Stimulated activated CD4-positive, alpha-beta T cell treated with anti-CD3 and anti-CD28 coated beads, Interleukin-4, amount 100 ng/mL, for 1 hour (primary cell): Measurements from ENCODE around the gene RAB34.
"Not testable (repeated sequence)": the region's sequence is repeated elsewhere in the genome, so short reads cannot be mapped to it uniquely, and the experiment has no call there.

Experiments
- DNase-seq: peaks from one replicate; pipeline ENCODE4 v3.0.0-alpha.2; 2020

Gene RAB34

DNA sequence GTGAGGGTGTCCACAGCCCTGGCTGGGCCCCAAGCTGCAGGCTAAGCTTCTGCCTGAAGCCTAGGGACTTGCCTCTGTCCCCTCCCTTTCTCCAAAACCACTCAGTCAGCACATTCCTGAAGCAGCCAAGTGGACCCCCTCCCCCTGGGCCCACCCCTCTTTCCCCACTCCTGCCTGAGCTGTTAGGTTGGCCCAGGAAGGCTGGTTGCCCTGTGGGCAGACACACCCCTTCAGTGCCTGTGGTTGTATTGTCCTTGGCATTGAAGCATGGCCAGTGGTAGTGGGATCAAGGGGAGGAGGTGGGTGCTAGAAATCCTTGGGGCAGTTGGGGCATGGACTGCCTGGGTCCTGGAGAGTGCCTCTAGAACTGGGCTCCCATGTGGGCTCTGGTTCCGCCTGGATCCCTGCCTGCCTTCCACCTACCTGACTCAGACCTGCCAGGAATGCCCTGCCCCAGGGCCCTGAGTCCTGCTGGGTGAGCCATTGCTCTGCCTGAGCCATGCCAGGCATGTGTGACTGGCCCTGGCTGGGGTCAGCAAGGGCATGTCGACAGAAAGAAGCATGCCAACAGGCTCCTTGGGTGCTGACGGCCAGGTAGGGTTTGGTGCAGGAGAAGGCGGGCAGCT lies 28.2 kb upstream of the RAB34 start:
- no peak for DNase-seq

DNA sequence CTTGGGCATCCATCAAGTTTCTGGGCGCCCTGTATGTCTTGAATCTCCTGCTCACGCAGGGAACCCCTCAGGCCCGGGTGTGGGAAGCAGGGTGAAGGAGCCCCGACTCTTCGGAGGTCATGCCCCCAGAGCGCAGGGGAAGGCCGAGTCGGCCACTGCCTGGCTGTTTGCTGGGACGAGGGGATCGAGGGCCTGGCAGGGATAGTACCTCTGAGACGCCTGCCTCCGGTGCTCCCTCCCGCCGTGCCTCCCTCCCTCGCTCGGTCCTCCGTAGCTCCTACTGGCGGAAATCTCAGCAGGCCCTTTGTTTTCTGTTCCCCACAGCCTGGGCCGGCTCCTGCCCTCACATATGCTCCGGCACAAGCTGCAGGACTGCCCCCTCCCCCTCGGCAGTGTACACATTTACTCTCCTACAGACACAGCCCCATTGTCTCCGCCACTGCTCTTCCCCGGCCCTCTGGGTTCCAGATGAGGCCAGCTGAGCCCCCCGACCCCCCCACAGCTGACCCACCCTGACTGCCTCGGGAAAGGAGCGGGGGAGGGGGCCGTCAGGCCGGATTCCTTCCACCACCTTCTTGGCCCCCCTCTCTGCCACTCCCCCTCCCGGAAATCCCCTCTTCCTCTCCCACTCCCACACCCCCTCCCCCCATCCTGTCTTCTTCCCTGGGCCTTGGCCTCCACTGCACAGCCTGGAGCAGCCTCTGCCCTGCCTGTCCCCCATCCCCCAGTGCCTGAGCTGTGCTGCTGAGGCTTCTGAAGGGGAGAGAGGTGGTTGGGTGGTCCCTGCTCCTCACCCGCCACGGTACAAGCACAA lies 27.5 kb upstream of the RAB34 start:
- DNase-seq = peak; percentile 38

DNA sequence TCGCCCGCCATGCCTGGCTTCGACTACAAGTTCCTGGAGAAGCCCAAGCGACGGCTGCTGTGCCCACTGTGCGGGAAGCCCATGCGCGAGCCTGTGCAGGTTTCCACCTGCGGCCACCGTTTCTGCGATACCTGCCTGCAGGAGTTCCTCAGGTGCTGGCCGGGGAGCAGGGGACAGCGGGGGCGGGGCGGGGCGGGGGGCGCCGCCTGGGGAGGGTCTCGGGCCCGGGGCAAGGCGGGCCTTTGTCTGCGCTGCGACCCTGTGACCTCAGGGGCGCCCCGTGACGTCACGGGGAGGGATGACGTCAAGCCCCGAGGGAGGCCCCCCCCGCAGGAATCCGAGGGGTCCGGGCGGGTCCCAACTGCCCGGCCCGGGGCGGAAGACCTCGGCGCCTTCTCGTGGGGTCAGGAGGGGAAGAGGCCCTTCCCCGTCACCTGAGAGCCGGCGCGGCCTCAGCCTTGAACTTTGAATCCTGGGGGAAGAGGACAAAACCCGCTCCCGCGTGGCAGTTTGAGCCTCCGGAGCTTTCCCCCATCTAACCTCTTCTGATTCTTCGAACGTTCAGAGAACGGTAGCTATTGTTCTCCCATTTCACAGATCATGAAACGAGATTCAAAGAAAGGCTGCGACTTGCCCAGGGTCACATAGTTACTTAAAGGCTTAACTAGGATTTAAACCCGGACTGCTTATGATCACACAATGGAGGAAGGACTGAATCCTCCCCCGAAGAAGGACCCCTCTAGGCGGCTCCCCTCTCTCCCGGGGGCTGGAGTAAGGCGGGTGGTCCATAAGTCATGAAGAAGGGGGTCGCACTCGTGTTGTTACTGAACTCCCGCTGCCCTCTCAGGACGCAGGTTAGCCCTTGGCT lies 26.7 kb upstream of the RAB34 start:
- peak; percentile 77 for DNase-seq

DNA sequence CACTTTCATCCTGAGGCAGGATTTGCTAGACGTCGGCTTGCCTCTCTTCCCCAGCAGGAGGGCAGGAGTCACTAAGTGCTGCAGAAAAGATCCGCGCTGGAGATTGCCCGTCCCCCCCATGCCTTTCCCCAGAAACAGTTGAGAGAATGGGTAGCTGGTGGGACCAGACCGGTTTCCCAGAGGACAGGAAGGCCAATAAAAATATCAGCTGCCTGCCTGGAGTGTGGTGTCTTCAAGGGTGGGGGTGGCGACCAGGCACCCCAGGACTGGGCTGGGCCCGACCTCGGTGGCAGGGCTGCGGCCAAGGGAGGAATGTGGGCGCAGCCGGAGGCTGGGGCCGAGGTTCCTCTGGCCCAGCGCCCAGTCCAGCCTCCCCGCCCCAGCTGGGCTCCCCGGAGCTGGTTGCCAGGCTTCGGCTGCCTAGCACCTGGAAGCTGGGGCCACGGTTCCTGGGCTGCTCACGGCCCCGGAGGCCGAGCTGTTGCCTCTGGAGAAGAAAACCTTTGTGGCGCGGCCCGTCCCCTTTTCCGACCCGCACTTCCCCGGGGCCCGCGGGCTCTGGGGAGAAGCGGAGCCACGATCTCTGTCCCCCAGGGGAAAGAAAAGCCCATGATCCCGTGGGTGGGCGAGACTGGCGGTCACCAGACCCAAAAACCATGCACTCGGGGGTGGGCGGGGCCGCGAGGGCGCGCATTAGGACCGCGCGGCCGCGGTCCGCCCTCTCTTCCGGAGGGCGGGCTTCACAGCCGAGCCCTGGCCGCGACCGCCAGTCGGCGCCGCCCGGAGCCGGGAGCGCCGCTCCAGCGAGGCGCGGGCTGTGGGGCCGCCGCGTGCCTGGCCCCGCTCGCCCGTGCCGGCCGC lies 25.8 kb upstream of the RAB34 start, which contains the start of gene TRAF4:
Gene TRAF4, plus strand, starts transcription at position 769 of the 861 bp plus-strand sequence. CDS start 102 bp downstream, outside the sequence.
- DNase-seq = peak; percentile 83

DNA sequence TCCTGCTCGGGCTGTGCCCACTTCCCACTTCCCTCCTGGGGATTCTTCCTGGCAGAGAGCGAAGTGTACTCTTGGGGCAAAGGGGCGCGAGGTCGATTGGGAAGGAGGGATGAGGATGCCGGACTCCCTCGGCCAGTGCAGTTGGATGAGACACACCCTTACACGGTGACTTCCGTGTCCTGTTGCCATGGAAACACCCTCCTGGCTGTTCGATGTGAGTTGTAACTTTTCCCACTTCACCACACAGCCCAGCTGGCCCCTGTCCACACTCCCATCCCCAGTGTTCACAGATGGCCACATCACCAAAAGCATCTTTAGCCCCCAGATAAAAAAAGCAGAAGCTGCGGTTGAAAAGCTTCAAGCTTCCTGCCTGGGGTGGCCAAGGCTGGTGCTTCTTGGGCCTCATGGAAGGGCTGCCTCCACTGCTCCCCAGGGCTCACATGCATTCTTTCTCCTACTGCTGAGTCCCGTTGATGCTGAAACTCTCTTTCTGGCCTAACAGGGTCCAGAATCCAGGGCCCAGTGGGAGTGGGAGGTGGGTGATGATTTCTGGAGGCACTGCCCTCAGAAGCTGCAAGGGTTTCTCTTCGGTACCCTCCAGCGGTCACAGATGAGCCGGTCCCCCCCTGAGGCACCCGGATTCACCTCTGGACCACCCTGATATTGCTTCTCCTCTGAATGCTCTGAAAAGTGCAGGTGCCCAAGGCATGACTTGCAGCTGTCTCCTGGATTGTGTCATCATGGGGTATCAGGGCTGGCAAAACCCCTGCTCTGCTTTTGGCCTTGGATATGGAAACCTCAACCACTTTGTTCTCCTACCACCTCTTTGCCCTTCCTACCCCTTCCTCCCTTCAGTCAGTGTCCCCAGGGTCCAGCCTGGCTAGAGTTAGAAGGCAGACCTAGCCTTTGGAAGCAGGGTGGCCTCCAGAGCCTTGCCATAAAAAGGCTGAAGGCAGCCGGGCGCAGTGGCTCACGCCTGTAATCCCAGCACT lies 24.0 kb upstream of the RAB34 start:
- no peak for DNase-seq

DNA sequence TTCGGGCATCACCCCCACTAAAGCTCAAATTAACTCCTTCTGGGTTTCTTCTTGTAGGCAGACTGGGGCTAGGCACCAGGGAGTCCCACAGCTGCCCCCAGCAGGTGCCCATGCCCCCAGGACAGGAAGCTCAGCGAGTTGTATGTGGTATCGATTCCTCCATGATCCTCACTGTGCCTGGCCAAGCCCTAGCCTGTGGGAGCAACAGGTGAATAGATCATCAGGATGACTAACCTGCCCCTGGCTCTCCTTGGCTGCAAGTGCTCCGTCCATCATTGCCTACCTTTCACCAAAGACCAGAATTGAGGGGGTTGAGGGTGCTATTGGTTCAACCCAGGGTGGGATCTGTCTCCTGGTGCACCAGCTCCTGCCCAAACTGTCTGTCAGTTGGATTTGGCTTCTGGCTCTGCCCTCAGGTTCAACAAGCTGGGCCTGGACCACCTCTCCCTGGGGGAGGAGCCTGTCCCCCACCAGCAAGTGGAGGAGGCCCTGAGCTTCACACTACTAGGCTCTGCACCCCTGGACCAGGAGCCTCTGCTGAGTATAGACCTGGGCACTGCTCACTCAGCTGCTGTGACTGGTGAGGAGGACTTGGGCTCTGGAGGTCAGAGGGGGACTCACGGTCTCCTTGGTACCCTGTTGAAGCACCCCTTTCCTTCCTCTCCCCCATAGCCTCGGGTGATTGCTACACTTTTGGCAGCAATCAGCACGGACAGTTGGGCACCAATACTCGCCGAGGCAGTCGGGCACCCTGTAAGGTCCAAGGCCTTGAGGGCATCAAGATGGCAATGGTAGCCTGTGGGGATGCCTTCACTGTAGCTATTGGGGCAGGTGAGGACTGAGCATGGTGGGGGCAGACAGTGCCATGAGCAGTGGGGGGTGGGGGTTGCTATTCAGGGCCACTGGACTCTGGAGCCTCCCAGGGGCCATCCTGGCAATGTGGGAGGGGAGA lies 23.0 kb upstream of the RAB34 start:
- DNase-seq = no peak

DNA sequence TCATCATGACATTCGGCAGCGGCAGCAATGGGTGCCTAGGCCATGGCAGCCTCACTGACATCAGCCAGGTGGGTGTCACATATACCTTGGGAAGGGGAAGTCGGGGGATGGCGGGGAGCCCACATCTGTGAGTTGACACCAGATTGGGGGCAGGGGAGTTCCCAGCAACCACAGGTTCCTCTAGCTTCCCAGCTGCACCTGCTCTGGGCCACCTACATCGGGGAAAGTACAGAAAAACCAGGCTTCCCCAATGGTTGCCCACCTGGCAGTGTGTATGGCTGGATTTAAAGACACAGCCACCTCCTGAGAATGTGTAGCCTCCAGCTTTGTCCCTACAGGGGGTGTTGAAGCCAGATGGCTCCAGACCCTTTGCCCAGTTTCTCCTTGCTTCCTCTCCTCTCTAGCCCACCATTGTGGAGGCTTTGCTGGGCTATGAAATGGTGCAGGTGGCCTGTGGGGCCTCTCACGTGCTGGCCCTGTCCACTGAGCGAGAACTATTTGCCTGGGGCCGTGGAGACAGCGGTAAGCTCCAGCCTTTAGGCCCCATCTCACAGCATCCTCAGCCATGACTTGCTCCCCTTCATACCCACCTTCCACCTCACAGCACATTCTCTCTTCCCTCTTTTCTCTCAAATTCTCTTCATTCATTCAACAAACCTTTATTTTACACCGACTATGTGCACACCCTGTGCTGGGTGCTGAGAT lies 21.2 kb upstream of the RAB34 start:
- peak; percentile 74 for DNase-seq

DNA sequence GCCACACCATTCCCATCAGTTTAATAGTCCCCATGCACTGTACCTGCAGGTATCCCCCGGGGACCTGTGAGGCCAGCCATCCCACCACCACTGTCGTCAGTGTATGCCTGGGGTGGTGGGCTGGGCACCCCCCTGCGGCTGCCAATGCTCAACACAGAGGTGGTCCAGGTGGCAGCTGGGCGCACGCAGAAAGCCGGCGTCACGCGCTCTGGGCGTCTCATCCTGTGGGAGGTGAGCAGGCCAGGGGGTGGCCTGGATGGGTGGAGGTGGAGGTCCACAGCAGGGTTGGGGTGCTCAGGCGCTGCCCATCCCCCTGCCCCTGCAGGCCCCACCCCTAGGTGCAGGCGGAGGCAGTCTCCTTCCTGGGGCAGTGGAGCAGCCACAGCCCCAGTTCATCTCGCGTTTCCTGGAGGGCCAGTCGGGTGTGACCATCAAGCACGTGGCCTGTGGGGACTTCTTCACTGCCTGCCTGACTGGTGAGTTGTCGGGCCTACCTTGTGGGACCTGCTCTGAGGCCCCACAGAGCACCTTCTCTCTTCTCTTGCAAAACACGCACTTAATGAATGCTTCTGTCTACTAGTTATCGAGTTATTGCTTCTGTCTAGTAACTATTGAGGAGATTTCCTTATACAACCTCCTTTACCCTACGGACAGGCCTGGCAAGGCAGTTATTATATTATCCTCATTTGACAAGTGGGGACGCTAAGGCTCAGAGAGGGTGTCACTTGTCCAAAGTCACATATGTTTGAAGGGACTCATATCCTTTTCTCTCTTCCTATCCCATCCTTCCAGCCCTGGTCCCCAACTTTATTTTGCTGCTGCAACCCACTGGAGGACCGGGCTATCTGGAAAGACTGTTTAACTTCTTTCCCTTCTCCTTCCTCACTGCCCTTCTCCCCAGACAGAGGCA lies 20.4 kb upstream of the RAB34 start:
- no peak for DNase-seq

DNA sequence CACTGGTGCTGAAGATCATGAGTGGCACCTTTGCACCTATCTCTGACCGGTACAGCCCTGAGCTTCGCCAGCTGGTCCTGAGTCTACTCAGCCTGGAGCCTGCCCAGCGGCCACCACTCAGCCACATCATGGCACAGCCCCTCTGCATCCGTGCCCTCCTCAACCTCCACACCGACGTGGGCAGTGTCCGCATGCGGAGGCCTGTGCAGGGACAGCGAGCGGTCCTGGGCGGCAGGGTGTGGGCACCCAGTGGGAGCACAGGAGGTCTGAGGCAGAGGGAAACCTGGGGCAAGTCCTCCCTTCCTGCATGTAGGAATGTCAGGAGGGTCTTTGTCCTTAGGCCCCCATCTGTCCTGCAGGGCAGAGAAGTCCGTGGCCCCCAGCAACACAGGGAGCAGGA lies 19.6 kb upstream of the RAB34 start:
- DNase-seq = no peak

DNA sequence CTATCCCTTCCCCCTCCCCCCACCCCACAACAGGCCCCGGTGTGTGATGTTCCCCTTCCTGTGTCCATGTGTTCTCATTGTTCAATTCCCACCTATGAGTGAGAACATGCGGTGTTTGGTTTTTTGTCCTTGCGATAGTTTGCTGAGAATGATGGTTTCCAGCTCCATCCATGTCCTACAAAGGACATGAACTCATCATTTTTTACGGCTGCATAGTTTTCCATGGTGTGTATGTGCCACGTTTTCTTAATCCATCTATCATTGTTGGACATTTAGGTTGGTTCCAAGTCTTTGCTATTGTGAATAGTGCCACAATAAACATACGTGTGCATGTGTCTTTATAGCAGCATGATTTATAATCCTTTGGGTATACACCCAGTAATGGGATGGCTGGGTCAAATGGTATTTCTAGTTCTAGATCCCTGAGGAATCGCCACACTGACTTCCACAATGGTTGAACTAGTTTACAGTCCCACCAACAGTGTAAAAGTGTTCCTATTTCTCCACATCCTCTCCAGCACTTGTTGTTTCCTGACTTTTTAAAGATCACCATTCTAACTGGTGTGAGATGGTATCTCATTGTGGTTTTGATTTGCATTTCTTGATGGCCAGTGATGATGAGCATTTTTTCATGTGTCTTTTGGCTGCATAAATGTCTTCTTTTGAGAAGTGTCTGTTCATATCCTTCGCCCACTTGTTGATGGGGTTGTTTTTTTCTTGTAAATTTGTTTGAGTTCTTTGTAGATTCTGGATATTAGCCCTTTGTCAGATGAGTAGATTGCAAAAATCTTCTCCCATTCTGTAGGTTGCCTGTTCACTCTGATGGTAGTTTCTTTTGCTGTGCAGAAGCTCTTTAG lies 18.5 kb upstream of the RAB34 start:
- not testable (repeated sequence) for DNase-seq

DNA sequence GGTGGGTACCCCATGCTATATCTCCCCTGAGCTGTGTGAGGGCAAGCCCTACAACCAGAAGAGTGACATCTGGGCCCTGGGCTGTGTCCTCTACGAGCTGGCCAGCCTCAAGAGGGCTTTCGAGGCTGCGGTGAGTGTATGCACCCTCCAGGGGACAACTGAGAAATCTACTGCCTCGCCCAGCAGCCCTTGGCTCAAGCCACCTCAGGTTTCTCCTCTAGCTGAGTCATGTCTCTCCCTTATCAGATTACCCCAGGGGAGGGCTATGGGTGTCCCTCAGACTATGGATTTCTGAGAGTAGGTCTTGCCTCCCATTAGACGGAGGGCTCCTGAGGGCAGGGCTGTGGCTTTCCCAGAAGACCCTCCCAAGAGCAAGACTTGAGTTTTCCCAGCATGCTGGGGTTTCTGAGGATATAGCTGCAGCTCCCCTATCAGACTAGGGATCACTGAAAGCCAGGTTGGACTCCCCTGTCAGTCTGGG lies 17.6 kb upstream of the RAB34 start:
- DNase-seq = no peak

DNA sequence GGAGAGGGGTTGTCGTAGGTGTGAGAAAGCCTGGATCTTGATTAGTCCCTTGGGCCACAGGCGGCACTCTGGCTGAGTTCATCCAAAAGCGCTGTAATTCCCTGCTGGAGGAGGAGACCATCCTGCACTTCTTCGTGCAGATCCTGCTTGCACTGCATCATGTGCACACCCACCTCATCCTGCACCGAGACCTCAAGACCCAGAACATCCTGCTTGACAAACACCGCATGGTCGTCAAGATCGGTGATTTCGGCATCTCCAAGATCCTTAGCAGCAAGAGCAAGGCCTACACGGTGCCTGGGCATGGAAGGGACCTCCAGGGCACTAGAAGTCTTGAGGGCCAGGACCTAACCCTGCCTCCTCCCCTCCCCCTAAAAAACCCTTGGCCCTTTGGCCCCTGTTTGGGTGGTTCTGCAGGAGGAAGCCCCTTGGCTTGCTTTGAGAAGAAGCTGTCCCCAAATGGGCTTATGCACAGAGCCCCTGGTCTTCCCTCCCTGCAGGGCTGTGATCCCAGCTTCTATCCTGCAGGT lies 17.1 kb upstream of the RAB34 start:
- DNase-seq = no peak

DNA sequence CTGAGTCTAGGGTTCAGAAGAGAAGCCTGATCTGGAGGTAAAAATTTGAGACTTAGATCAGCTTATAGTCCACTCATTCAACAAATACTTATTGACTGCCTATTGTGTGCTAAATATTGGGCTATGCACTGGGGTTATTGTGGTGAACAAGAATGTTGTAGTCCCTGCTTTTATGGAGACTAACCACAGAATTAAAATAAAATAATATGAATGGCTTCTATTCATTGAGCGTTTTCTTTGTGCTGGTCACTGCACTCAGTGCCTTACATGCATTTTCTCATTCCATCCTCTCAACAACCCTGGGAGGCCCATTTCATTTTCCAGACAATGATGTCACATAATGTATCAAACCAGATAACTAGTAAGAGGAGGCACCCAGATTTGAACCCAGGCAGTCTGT lies 15.7 kb upstream of the RAB34 start:
- DNase-seq = no peak

DNA sequence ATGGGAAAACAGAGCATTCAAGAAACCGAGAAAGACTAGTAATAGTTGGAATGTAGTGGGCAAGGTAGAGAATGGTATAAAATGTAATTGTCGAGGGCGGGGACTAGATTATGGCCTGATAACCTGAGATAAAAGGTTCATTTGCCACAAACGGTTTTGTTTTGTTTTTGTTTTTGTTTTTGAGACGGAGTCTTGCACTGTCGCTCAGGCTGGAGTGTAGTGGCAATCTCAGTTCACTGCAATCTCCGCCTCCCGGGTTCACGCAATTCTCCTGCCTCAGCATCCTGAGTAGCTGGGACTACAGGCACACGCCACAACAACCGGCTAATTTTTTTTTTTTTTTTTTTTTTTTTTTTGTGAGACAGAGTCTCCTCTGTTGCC lies 12.3 kb upstream of the RAB34 start:
- no peak for DNase-seq

DNA sequence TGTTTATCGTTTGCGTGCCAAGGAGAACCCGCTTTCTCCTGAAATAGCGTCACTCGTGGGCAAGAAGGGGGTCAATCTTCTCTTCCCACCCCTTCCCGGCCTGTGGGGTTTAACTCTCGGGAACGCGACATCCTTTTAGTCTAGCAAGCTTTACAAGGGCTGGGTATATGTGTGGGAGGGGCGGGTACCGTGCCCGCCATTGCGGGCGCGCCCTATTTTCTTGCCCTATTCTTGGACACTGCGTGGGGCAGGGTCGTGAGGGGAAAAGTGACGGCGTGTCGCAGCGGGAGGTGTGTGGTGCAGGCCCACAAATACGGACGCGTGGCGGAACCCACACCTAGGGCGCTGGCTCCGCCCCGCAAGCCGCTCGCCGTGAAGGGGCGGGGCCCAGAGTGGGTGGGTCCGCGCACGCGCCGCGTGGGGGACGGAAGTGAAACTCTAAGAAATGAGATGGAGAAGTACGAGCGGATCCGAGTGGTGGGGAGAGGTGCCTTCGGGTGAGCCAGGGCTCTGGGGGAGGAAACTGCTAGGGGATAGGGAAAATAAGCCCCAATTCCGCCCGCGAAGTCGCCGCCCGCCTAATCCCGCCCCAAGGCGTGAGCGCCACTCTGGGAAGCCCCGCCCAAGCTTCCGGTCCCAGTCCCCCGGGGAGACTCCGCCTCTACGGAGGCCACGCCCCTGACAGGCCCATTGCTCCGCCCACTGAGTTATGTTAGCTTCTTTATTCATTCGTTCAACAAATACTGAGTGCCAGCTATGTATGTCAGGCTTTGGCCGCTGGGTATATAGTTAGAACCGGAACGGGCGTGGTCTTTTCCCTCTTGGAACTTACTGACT lies 10.9 kb upstream of the RAB34 start, which contains the start of gene NEK8:
Gene NEK8, plus strand, starts transcription at position 425 of the 837 bp plus-strand sequence. Its CDS starts 26 bp downstream, at position 451.
- peak; percentile 98 for DNase-seq
